ENCODE data around the gene TOM1L1. TPM values are rescaled to one million over a fixed set of nuclear protein-coding genes. Genes with fewer than 3 reads are reported as not detected.

The TOM1L1 gene
- total RNA-seq, 1 experiment from 2014 or later = 48.1 TPM

- H3F3A ChIP-seq (ENCODE audit: low read length, unreplicated experiment) = no peaks in the 10 kb centered on the region
- no peaks in the 10 kb centered on the region for H4K20me1 ChIP-seq (ENCODE audit: low read length)
- ChIA-PET POLR2A (ENCODE audit: unreplicated experiment) (interaction anchor here (0.6 kb wide), 2 partner anchors 10 to 11 kb away, joined by 4 to 6 read pairs; no protein-coding TSS in a partner anchor), CTCF (no interaction called here)
- H3K27me3 ChIP-seq (ENCODE audit: low read length) = no peaks in the 10 kb centered on the region
- peaks cover 13% of the 10 kb centered on the region for H3K4me1 ChIP-seq (ENCODE audit: insufficient read depth, low read length)
- BruUV-seq (replicated peaks) = no TSS peak
- H3K9me3 ChIP-seq (ENCODE audit: low read length) = no peaks in the 10 kb centered on the region
- intact Hi-C loops (cut with micrococcal nuclease) = loop anchor here (1.0 to 2.0 kb wide), 2 partner anchors 13 to 35 kb away; partner anchors contain the start of genes COX11 and STXBP4
- DNase-seq (no peak), ATAC-seq (no peak)
- no peaks in the 10 kb centered on the region for H3K9me2 ChIP-seq (replicated peaks; ENCODE audit: low read length)
- H3K4me2 ChIP-seq (ENCODE audit: low read length) = no peak overlapping the region
- H3K79me2 ChIP-seq (ENCODE audit: low read length) = no peaks in the 10 kb centered on the region
- H3K4me3 ChIP-seq (ENCODE audit: low read length) = no peak overlapping the region
- no peak overlapping the region for H2AFZ ChIP-seq (ENCODE audit: low read length)
- H3K27ac ChIP-seq (ENCODE audit: low read length) = no peak overlapping the region
- H3K36me3 ChIP-seq (ENCODE audit: low read depth, low read length) = peaks cover 46% of the 10 kb centered on the region
- no peak overlapping the region for H3K9ac ChIP-seq (ENCODE audit: low read length)
- TF ChIP-seq EZH2phosphoT487 (IDR thresholded peaks at IDR 0.05; ENCODE audit: borderline replicate concordance, low read length) (no peak), EZH2 (IDR thresholded peaks at IDR 0.05; ENCODE audit: low read length, unreplicated experiment) (no peak), CTCF (conservative IDR thresholded peaks at IDR 0.05; ENCODE audit: low read depth, low read length) (no peak)
Measured at GRCh38 chr17:54933921-54934320, 33.3 kb downstream of the TOM1L1 start.

GRCh38 chr17:54935471-54935870 lies 34.8 kb downstream of the TOM1L1 start:
- Histone ChIP-seq H3K4me3 (ENCODE audit: low read length) (no peak overlapping the region), H3K79me2 (ENCODE audit: low read length) (no peaks in the 10 kb centered on the region), H3K4me1 (ENCODE audit: insufficient read depth, low read length) (peaks cover 13% of the 10 kb centered on the region), H3K9me2 (replicated peaks; ENCODE audit: low read length) (no peaks in the 10 kb centered on the region), H3K27ac (ENCODE audit: low read length) (no peak overlapping the region), H3F3A (ENCODE audit: low read length, unreplicated experiment) (no peaks in the 10 kb centered on the region), H3K36me3 (ENCODE audit: low read depth, low read length) (peaks cover 48% of the 10 kb centered on the region), H3K9me3 (ENCODE audit: low read length) (no peaks in the 10 kb centered on the region), H3K4me2 (ENCODE audit: low read length) (peak overlapping the region; percentile 27; the same call in 1 of the 2 replicates), H3K27me3 (ENCODE audit: low read length) (no peaks in the 10 kb centered on the region), H4K20me1 (ENCODE audit: low read length) (no peaks in the 10 kb centered on the region), H3K9ac (ENCODE audit: low read length) (no peak overlapping the region), H2AFZ (ENCODE audit: low read length) (no peak overlapping the region)
- BruUV-seq (replicated peaks) = no TSS peak
- ChIA-PET POLR2A (ENCODE audit: unreplicated experiment) (no interaction called here), CTCF (interaction anchor here (0.6 kb wide), 1 partner anchor 32 kb away, joined by 5 read pairs; no protein-coding TSS in a partner anchor)
- TF ChIP-seq EZH2 (IDR thresholded peaks at IDR 0.05; ENCODE audit: low read length, unreplicated experiment) = no peak
- TF ChIP-seq CTCF (conservative IDR thresholded peaks at IDR 0.05; ENCODE audit: low read depth, low read length) = no peak
- TF ChIP-seq EZH2phosphoT487 (IDR thresholded peaks at IDR 0.05; ENCODE audit: borderline replicate concordance, low read length) = no peak
- DNase-seq = no peak
- intact Hi-C loops (cut with micrococcal nuclease) = loop anchor here (2.0 kb wide), 1 partner anchor 33 kb away; the partner anchor contains the start of genes COX11 and STXBP4
- no peak; the same call in 1 of the 2 replicates for ATAC-seq

- Histone ChIP-seq H3K4me1 (ENCODE audit: insufficient read depth, low read length) (peaks cover 13% of the 10 kb centered on the region), H3K36me3 (ENCODE audit: low read depth, low read length) (peaks cover 48% of the 10 kb centered on the region), H3K4me2 (ENCODE audit: low read length) (no peak overlapping the region), H3F3A (ENCODE audit: low read length, unreplicated experiment) (no peaks in the 10 kb centered on the region), H3K79me2 (ENCODE audit: low read length) (no peaks in the 10 kb centered on the region), H3K9me2 (replicated peaks; ENCODE audit: low read length) (no peaks in the 10 kb centered on the region), H4K20me1 (ENCODE audit: low read length) (no peaks in the 10 kb centered on the region), H3K27ac (ENCODE audit: low read length) (no peak overlapping the region), H3K4me3 (ENCODE audit: low read length) (no peak overlapping the region), H3K27me3 (ENCODE audit: low read length) (no peaks in the 10 kb centered on the region), H3K9me3 (ENCODE audit: low read length) (no peaks in the 10 kb centered on the region), H3K9ac (ENCODE audit: low read length) (no peak overlapping the region), H2AFZ (ENCODE audit: low read length) (no peak overlapping the region)
- intact Hi-C loops (cut with micrococcal nuclease) = no loop called here
- BruUV-seq (replicated peaks) = no TSS peak
- no peak for DNase-seq
- CTCF ChIA-PET = no interaction called here
- POLR2A ChIA-PET (ENCODE audit: unreplicated experiment) = no interaction called here
- ATAC-seq = no peak
- TF ChIP-seq CTCF (conservative IDR thresholded peaks at IDR 0.05; ENCODE audit: low read depth, low read length) (no peak), EZH2 (IDR thresholded peaks at IDR 0.05; ENCODE audit: low read length, unreplicated experiment) (no peak), EZH2phosphoT487 (IDR thresholded peaks at IDR 0.05; ENCODE audit: borderline replicate concordance, low read length) (no peak)
Measured at GRCh38 chr17:54937018-54937417, 36.4 kb downstream of the TOM1L1 start.

Data from PC-3 (cell line).